HepG2 (cell line): ENCODE data around the gene SHISA5. TPM values are rescaled to one million over a fixed set of nuclear protein-coding genes. Genes with fewer than 3 reads are reported as not detected.
A peak's percentile ranks its signal among the peaks of the same experiment; 100 is the strongest.

Source experiments
- ATF3 ChIP-seq: sonication (generic); formaldehyde crosslinking; IDR thresholded peaks from 2 replicates; pipeline ENCODE4 v1.4.0; 2020; ENCODE audit warnings: missing genetic modification reagents
- CENPT ChIP-seq: sonication (generic); formaldehyde crosslinking; IDR thresholded peaks from 2 replicates; pipeline ENCODE4 v1.8.0; 2022; ENCODE audit warnings: low read depth, mild to moderate bottlenecking, moderate library complexity, missing genetic modification reagents
- ELF3 ChIP-seq: IDR thresholded peaks from 2 replicates; pipeline ENCODE4 v1.6.1; 2016; ENCODE audit warnings: missing genetic modification reagents, missing compliant biosample characterization
- ERF ChIP-seq: IDR thresholded peaks from 2 replicates; pipeline ENCODE4 v1.6.1; 2018; ENCODE audit warnings: missing biosample characterization, missing genetic modification reagents
- FOXA1 ChIP-seq, 2 experiments: fragments of 450-650 bp in 1 of 2; sonication (generic) in 1 of 2; formaldehyde crosslinking in 1 of 2; IDR thresholded peaks; 2 replicates each; pipeline versions ENCODE4 v1.4.0 to v1.6.1; 2016 to 2020; ENCODE audit warnings: missing genetic modification reagents in 1 of 2
- GPBP1L1 ChIP-seq: sonication (generic); formaldehyde crosslinking; IDR thresholded peaks from 2 replicates; pipeline ENCODE4 v1.5.0; 2020; ENCODE audit warnings: mild to moderate bottlenecking, missing genetic modification reagents
- HBP1 ChIP-seq: IDR thresholded peaks from 2 replicates; pipeline ENCODE4 v1.6.1; 2016; ENCODE audit warnings: low read depth, control low read depth
- HMGA1 ChIP-seq: sonication (generic); formaldehyde crosslinking; conservative IDR thresholded peaks from 2 replicates; pipeline ENCODE4 v1.4.0; 2020; ENCODE audit warnings: missing genetic modification reagents
- MXI1 ChIP-seq: IDR thresholded peaks from 3 replicates; pipeline ENCODE4 v1.6.1; 2012; ENCODE audit warnings: low read depth, low read length, inconsistent platforms, borderline replicate concordance
- NFIC ChIP-seq: IDR thresholded peaks from 2 replicates; pipeline ENCODE4 v1.6.1; 2012; ENCODE audit warnings: mild to moderate bottlenecking, low read length, inconsistent platforms
- REL ChIP-seq: sonication (generic); formaldehyde crosslinking; conservative IDR thresholded peaks from 2 replicates; pipeline ENCODE4 v1.8.0; 2022; ENCODE audit warnings: mild to moderate bottlenecking, missing genetic modification reagents, moderate library complexity
- SMAD1 ChIP-seq: sonication (generic); formaldehyde crosslinking; IDR thresholded peaks from 2 replicates; pipeline ENCODE4 v1.4.0; 2020; ENCODE audit warnings: missing genetic modification reagents, low read depth, mild to moderate bottlenecking, borderline replicate concordance
- SMC3 ChIP-seq: IDR thresholded peaks from 2 replicates; pipeline ENCODE4 v1.6.1; 2011; ENCODE audit warnings: low read length, improper control_type of control experiment
- SP1 ChIP-seq, 2 experiments: fragments of 450-650 bp in 1 of 2; sonication (generic) in 1 of 2; formaldehyde crosslinking in 1 of 2; IDR thresholded peaks; 2 replicates each; pipeline versions ENCODE4 v1.4.0 to v1.6.1; 2016 to 2020; ENCODE audit warnings: missing genetic modification reagents in 1 of 2
- ZBTB33 ChIP-seq: sonication (generic); formaldehyde crosslinking; IDR thresholded peaks from 2 replicates; pipeline ENCODE4 v1.4.0; 2020; ENCODE audit warnings: missing genetic modification reagents
- ZNF136 ChIP-seq: sonication (generic); formaldehyde crosslinking; IDR thresholded peaks from 2 replicates; pipeline ENCODE4 v1.8.1; 2022; ENCODE audit warnings: low read depth, mild to moderate bottlenecking, moderate library complexity, missing genetic modification reagents
- ZNF34 ChIP-seq: sonication (generic); formaldehyde crosslinking; IDR thresholded peaks from 2 replicates; pipeline ENCODE4 v1.4.0; 2020; ENCODE audit warnings: mild to moderate bottlenecking, missing genetic modification reagents, borderline replicate concordance
- ZNF580 ChIP-seq: IDR thresholded peaks from 2 replicates; pipeline ENCODE4 v1.6.1; 2016; ENCODE audit warnings: low read depth, borderline replicate concordance
- ZNF670 ChIP-seq: sonication (generic); formaldehyde crosslinking; IDR thresholded peaks from 2 replicates; pipeline ENCODE4 v1.8.0; 2022; ENCODE audit warnings: mild to moderate bottlenecking, missing genetic modification reagents, borderline replicate concordance
- ZNF7 ChIP-seq: IDR thresholded peaks from 2 replicates; pipeline ENCODE4 v1.6.1; 2016; ENCODE audit warnings: missing biosample characterization, missing genetic modification reagents
- ZNF788 ChIP-seq: sonication (generic); formaldehyde crosslinking; IDR thresholded peaks from 2 replicates; pipeline ENCODE4 v1.5.0; 2020; ENCODE audit warnings: mild to moderate bottlenecking, missing genetic modification reagents, borderline replicate concordance
- ZNF800 ChIP-seq: sonication (generic); formaldehyde crosslinking; IDR thresholded peaks from 2 replicates; pipeline ENCODE4 v1.4.0; 2020; ENCODE audit warnings: missing genetic modification reagents
- polyA plus RNA-seq, 8 experiments: library from polyadenylated mRNA; depleted of rRNA in 3 of 8; stranded (reverse) in 7 of 8; unstranded in 1 of 8; fragments of >200 nt; fragmentation: Illumina TruSeq in 4 of 8; extraction: Trizol in 4 of 8; gene quantifications; 2 replicates each; pipeline versions ENCODE4 v1.2.1 to v1.2.3, GENCODE V29; 2011 to 2016; ENCODE audit warnings: low read depth in 4 of 8, missing spikeins in 1 of 8, mixed read lengths in 1 of 8; ENCODE audit not compliant: insufficient read depth in 1 of 8
- total RNA-seq, 5 experiments: library from RNA; depleted of rRNA; stranded (reverse); fragments of >200 nt; fragmentation: Illumina TruSeq; extraction: Trizol; gene quantifications; 2 replicates each; pipeline ENCODE4 v1.2.3, GENCODE V29; 2016; ENCODE audit warnings: low read depth in 1 of 5

The SHISA5 gene
- total and polyA plus RNA-seq, 2 of the 13 experiments (the other 11 are each of a cell fraction or from before 2014, with no cell fraction given): 75.8 to 91.4 TPM

- peak; percentile 34; the same call in 1 of the 2 replicates for TF ChIP-seq HBP1 (CRISPR knock-in tag)
- no peak for TF ChIP-seq CENPT
- TF ChIP-seq ZNF34 (CRISPR knock-in tag): no peak
- no peak for TF ChIP-seq ZNF788 (CRISPR knock-in tag)
- no peak for TF ChIP-seq ZNF800 (CRISPR knock-in tag)
- TF ChIP-seq ZBTB33: peak; percentile 50; the same call in 1 of the 2 replicates
- no peak for TF ChIP-seq REL (CRISPR knock-in tag)
- TF ChIP-seq ELF3 (CRISPR knock-in tag): 0 out of 2 replicates have a peak, but pooled peaks have one; percentile 27
- peak; percentile 58; the same call in 1 of the 2 replicates for TF ChIP-seq ERF (CRISPR knock-in tag)
- 0 out of 2 replicates have a peak, but pooled peaks have one; percentile 44 for TF ChIP-seq ZNF580 (CRISPR knock-in tag)
- no peak for TF ChIP-seq HMGA1 (CRISPR knock-in tag)
- no peak for TF ChIP-seq ATF3
- no peak for TF ChIP-seq ZNF136 (CRISPR knock-in tag)
- TF ChIP-seq ZNF670 (CRISPR knock-in tag): no peak
- TF ChIP-seq FOXA1 (IDR thresholded peaks at IDR 0.05): no peak
- TF ChIP-seq FOXA1 (CRISPR knock-in tag; IDR thresholded peaks at IDR 0.05): no peak
- TF ChIP-seq SP1 (IDR thresholded peaks at IDR 0.05): no peak
- TF ChIP-seq SP1 (CRISPR knock-in tag; IDR thresholded peaks at IDR 0.05): no peak
- TF ChIP-seq ZNF7 (CRISPR knock-in tag): no peak
- TF ChIP-seq GPBP1L1: no peak
- TF ChIP-seq MXI1: peak; percentile 56; the same call in 1 of the 3 replicates
- TF ChIP-seq SMC3: peak; percentile 91
- TF ChIP-seq NFIC: no peak
- TF ChIP-seq SMAD1 (CRISPR knock-in tag): no peak
Observed at GRCh38 chr3:48507256-48508061, 3.5 kb upstream of the SHISA5 start (continued).
